Measurements from ENCODE around the gene DNAH7. TPM values are rescaled to one million over a fixed set of nuclear protein-coding genes. Genes with fewer than 3 reads are reported as not detected.

Gene DNAH7
- total RNA-seq, 4 donors from 2014 or later: 1.6 to 5.0 (median 3.0) TPM

DNA sequence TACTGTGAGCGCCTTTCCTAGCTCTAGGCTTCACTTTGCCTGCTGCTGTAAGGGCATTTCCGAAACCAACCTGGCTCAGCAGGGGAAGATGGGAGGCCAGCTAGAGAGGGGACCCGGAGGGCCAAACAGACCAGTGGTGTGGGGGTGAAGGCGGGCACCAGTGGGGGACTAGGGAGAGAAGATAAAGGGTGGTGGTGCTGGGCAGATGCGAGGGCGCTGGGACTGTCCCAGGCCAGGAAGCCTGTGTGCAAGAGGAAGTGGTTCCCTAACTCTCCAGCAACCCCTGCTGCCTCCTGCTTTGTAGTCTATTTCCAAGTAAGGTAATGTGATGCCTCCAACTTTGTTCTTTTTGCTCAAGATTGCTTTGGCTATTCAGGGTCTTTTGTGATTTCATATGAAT, 73.1 kb downstream of the DNAH7 start:
- TF ChIP-seq EP300 (IDR thresholded peaks at IDR 0.05): no peak
- no peak for TF ChIP-seq POLR2A (IDR thresholded peaks at IDR 0.05)
- TF ChIP-seq, protein P1, sequence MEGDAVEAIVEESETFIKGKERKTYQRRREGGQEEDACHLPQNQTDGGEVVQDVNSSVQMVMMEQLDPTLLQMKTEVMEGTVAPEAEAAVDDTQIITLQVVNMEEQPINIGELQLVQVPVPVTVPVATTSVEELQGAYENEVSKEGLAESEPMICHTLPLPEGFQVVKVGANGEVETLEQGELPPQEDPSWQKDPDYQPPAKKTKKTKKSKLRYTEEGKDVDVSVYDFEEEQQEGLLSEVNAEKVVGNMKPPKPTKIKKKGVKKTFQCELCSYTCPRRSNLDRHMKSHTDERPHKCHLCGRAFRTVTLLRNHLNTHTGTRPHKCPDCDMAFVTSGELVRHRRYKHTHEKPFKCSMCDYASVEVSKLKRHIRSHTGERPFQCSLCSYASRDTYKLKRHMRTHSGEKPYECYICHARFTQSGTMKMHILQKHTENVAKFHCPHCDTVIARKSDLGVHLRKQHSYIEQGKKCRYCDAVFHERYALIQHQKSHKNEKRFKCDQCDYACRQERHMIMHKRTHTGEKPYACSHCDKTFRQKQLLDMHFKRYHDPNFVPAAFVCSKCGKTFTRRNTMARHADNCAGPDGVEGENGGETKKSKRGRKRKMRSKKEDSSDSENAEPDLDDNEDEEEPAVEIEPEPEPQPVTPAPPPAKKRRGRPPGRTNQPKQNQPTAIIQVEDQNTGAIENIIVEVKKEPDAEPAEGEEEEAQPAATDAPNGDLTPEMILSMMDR (IDR thresholded peaks at IDR 0.05): no peak
- H3K27me3 ChIP-seq: no peaks in the 10 kb centered on the region
- 86 to 87% methylated on average over 6 of the region's 6 CpGs for WGBS, 2 donors
- H3K36me3 ChIP-seq: no peaks in the 10 kb centered on the region
- DNase-seq (ENCODE audit: low spot score in 2 of 2): no peak
- H3K27ac ChIP-seq: no peak overlapping the region
- no peak overlapping the region for H3K4me3 ChIP-seq
- H3K4me1 ChIP-seq: no peaks in the 10 kb centered on the region
- H3K9me3 ChIP-seq: no peaks in the 10 kb centered on the region

DNA sequence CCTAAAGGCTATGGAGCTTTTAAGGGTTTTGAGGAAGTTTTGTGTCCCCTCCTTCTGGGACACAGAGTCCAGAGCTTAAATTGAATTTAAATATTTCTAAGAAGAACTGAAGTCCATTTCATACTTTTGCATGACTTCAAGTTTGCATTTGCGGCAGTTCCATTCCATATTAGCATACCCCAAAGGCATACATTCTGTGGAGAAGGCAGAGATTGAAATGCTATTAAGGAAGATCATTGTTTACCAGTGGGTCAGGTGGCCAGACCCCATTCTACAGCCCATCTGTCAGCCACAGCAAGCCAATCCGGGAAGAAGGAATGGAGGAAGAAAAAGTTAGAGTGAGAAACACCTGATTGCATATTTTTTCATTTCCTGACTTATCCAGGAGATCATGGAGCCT, 75.0 kb downstream of the DNAH7 start:
- Histone ChIP-seq H3K9me3 (no peaks in the 10 kb centered on the region), H3K36me3 (no peaks in the 10 kb centered on the region), H3K4me1 (no peaks in the 10 kb centered on the region), H3K27ac (no peak overlapping the region), H3K27me3 (no peaks in the 10 kb centered on the region), H3K4me3 (no peak overlapping the region)
- no peak for DNase-seq (ENCODE audit: low spot score in 2 of 2)
- 81 to 82% methylated on average over 2 of the region's 2 CpGs for WGBS, 2 donors
- TF ChIP-seq, protein P1 (IDR thresholded peaks at IDR 0.05): no peak
- TF ChIP-seq EP300 (IDR thresholded peaks at IDR 0.05) (no peak), POLR2A (IDR thresholded peaks at IDR 0.05) (no peak)

DNA sequence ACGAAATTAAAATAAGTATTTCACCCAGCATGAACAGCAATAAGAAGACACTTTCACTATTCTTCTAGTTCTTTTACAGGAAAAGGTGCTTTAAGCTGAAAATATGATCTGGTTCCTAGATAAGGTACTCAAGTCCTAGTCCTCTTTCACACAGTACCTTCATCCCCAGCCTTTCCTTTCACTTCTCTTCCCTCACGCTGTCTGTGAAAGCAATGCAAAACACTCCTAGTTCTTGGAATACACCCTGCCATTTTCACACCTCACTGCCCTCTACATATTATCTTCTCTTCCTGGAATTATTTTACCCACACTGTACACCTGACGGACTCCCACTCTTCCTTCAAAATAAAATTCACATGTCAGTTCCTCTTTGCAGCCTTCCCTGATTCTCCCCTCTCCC, 82.9 kb downstream of the DNAH7 start:
- peaks cover 0 to 10% (median 0%) of the 10 kb centered on the region in 4 donors for H3K9me3 ChIP-seq
- H3K36me3 ChIP-seq: no peaks in the 10 kb centered on the region
- TF ChIP-seq, protein P1 (IDR thresholded peaks at IDR 0.05): no peak
- TF ChIP-seq EP300 (IDR thresholded peaks at IDR 0.05) (no peak), POLR2A (IDR thresholded peaks at IDR 0.05) (no peak)
- H3K27ac ChIP-seq: no peak overlapping the region
- DNase-seq (ENCODE audit: low spot score in 2 of 2): no peak
- H3K27me3 ChIP-seq: no peaks in the 10 kb centered on the region
- no peaks in the 10 kb centered on the region for H3K4me1 ChIP-seq
- 65 to 74% methylated on average over 3 of the region's 3 CpGs for WGBS, 2 donors
- H3K4me3 ChIP-seq: no peak overlapping the region

DNA sequence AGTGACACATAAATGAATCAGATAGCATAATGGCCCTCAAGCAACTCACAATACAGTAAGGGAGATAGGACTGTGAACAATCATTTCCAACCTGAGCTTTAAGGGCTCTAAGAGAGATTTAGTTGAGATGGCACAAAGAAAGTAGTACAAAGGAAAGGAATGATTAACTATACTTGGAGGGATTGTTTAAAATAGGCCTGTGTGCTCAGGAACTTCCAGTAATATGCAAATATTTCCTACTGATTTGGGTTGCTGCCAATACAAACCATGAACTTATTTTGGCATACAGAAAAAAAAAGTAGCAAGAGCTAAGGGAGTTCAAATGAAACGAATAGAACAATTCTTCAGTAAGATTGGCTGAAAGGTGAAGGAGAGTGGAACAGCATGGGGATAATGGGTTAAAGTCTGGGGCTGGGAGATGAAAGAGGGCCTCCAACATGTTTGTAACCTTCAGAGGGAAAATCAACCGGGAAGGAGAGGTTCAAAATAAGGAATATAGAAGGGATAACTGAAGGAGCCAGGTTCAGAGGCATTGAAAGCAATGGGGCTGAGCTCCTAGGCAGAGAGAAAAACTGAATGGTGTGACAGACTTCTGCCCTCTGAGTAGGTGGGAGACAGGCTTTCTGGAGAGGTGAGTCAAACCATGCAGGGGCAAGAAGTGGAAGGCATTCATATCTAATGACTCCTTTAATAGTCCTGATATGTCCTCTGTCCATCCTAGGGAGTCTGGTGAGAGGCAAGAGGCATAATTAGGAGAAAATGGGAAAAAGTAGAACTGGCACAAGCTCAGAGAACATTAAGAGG, 83.5 kb downstream of the DNAH7 start:
- no peak for TF ChIP-seq POLR2A (IDR thresholded peaks at IDR 0.05)
- TF ChIP-seq, protein P1 (IDR thresholded peaks at IDR 0.05): no peak
- no peak for TF ChIP-seq EP300 (IDR thresholded peaks at IDR 0.05)
- Histone ChIP-seq H3K27ac (no peak overlapping the region), H3K27me3 (no peaks in the 10 kb centered on the region), H3K4me3 (no peak overlapping the region), H3K9me3 (peaks cover 0 to 15% (median 0%) of the 10 kb centered on the region in 4 donors), H3K4me1 (no peaks in the 10 kb centered on the region), H3K36me3 (no peaks in the 10 kb centered on the region)
- 20 to 25% methylated on average over 2 of the region's 2 CpGs for WGBS, 2 donors
- DNase-seq (ENCODE audit: low spot score in 2 of 2): no peak

DNA sequence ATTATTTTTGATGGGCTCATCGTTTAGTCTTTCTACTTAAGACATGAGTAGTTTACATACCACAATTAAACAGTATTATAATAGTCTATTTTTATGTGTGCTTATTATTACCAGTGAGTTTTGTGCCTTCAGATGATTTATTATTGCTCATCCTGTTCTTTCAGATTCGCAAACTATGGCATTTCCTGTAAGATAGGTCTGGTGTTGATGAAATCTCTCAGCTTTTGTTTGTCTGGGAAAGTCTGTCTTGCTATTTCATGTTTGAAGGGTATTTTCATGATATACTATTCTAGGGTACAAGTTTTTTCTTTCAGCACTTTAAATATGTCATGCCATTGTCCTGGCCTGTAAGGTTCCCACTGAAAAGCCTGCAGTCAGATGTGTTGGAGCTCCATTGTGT, 101.3 kb downstream of the DNAH7 start:
- WGBS, 2 donors: 57 to 72% methylated on average over 2 of the region's 2 CpGs
- DNase-seq (ENCODE audit: low spot score in 2 of 2): no peak
- no peak for TF ChIP-seq POLR2A (IDR thresholded peaks at IDR 0.05)
- TF ChIP-seq, protein P1 (IDR thresholded peaks at IDR 0.05): no peak
- TF ChIP-seq EP300 (IDR thresholded peaks at IDR 0.05): no peak
- Histone ChIP-seq H3K27me3 (no peaks in the 10 kb centered on the region), H3K9me3 (no peaks in the 10 kb centered on the region), H3K27ac (no peak overlapping the region), H3K36me3 (no peaks in the 10 kb centered on the region), H3K4me1 (no peaks in the 10 kb centered on the region), H3K4me3 (no peak overlapping the region)

Measured in tibial nerve (tissue), 4 donors.